GM23248 (cell line): Measurements from ENCODE around the gene TDRD3.

Source experiments
- EZH2 ChIP-seq: fragments of 200-600 bp; sonication (generic); IDR thresholded peaks from 2 replicates; pipeline ENCODE4 v1.6.1; 2018; ENCODE audit warnings: antibody characterized with exemption, mild to moderate bottlenecking; ENCODE audit not compliant: insufficient read depth, poor library complexity, severe bottlenecking
- EZH2phosphoT487 ChIP-seq: fragments of 200-600 bp; sonication (generic); IDR thresholded peaks from 2 replicates; pipeline ENCODE4 v1.6.1; 2018; ENCODE audit warnings: antibody characterized with exemption, moderate library complexity, mild to moderate bottlenecking, low read depth; ENCODE audit not compliant: insufficient read depth

DNA sequence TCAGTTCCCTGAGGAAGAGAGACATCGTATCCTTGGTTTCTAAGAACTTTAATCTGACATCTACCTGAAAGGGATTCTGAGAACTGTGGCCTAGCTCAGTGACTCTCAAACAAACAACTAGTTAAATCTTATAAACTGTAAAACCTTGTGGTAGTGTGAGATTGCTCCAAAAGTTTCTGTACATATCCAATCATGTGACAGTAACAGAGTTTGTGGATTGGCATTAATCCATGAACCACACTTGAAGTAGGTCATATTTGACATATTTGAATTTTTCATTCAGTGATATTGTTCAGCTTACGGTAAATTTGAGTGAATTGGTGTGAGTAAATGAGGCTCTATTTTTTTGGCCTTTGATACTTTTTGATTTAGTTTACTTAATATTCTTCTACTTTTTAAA lies 15.0 kb downstream of the TDRD3 start:
- TF ChIP-seq EZH2phosphoT487 (no peak), EZH2 (no peak)
